Sigmoid colon (tissue), 3 donors: ENCODE results near the gene CCDC188.

ENCODE experiments used
- CTCF ChIP-seq, 4 experiments: fragments of 450-650 bp in 3 of 4; fragments of 200-600 bp in 1 of 4; IDR thresholded peaks; one replicate each; pipeline ENCODE4 v1.5.1; 2016 to 2019; ENCODE audit warnings: antibody characterized with exemption in 4 of 4, mild to moderate bottlenecking in 3 of 4, moderate library complexity in 2 of 4
- POLR2A ChIP-seq, 2 donors: fragments of 450-650 bp; IDR thresholded peaks; one replicate each; pipeline ENCODE4 v1.6.1; 2016; ENCODE audit warnings: antibody characterized with exemption in 2 of 2, mild to moderate bottlenecking in 2 of 2, moderate library complexity in 2 of 2

- no peak for TF ChIP-seq POLR2A (IDR thresholded peaks at IDR 0.05)
- TF ChIP-seq CTCF (IDR thresholded peaks at IDR 0.05): no peak
Observed at GRCh38 chr22:20179455-20180244, 28.8 kb upstream of the CCDC188 start.
